Kidney (tissue), 14 donors: ENCODE results near the gene GNG13. TPM values are rescaled to one million over a fixed set of nuclear protein-coding genes. Genes with fewer than 3 reads are reported as not detected.

ENCODE experiments used
- DNase-seq, 5 donors: peaks; one replicate each; pipeline ENCODE4 v3.0.0-alpha.2; 2013 to 2020
- FAIRE-seq: peaks from 2 replicates; lab custom pipeline; 2012; peaks lifted over from hg19 to GRCh38; lab: Jason Lieb, UNC
- H3K27ac ChIP-seq, 2 donors: one replicate each; pipeline ENCODE4 v1.7.0; 2013; ENCODE audit warnings: low read depth in 2 of 2, low read length in 2 of 2, inconsistent platforms in 1 of 2
- H3K27me3 ChIP-seq: one replicate; pipeline ENCODE4 v1.7.1; 2013; ENCODE audit warnings: low read length, inconsistent platforms; ENCODE audit not compliant: control insufficient read depth, insufficient read depth
- H3K36me3 ChIP-seq, 3 donors: one replicate each; pipeline versions ENCODE4 v1.7.0 to v1.7.1; 2013; ENCODE audit warnings: low read length in 3 of 3, control low read depth in 1 of 3, inconsistent platforms in 1 of 3; ENCODE audit not compliant: insufficient read depth in 3 of 3, control insufficient read depth in 2 of 3
- H3K4me1 ChIP-seq, 3 donors: one replicate each; pipeline versions ENCODE4 v1.7.0 to v1.7.1; 2013; ENCODE audit warnings: low read length in 3 of 3, inconsistent platforms in 1 of 3, low read depth in 1 of 3; ENCODE audit not compliant: control insufficient read depth in 2 of 3, insufficient read depth in 2 of 3
- H3K4me3 ChIP-seq, 3 donors: one replicate each; pipeline versions ENCODE4 v1.7.0 to v1.8.1; 2013; ENCODE audit warnings: low read length in 3 of 3, control low read depth in 1 of 3, inconsistent platforms in 1 of 3
- H3K9ac ChIP-seq, 3 donors: one replicate each; pipeline versions ENCODE4 v1.7.0 to v1.7.1; 2013; ENCODE audit warnings: low read length in 3 of 3, control low read depth in 1 of 3, inconsistent platforms in 1 of 3
- H3K9me3 ChIP-seq, 3 donors: one replicate each; pipeline versions ENCODE4 v1.7.0 to v1.7.1; 2013; ENCODE audit warnings: low read length in 3 of 3, control low read depth in 1 of 3, inconsistent platforms in 1 of 3; ENCODE audit not compliant: control insufficient read depth in 2 of 3, insufficient read depth in 1 of 3
- CTCF ChIP-seq: IDR thresholded peaks from 3 replicates; pipeline ENCODE4 v1.5.1; 2012; ENCODE audit warnings: mild to moderate bottlenecking, moderate library complexity, borderline replicate concordance; ENCODE audit not compliant: insufficient read depth; ENCODE audit errors: extremely low read depth
- intact Hi-C: fragments of 100-400 bp; cut with DNase I; formaldehyde crosslinking; loops from one replicate; pipeline ENCODE4 v1.11.1; 2022
- polyA plus RNA-seq: library from polyadenylated mRNA; stranded (reverse); fragments of 350-450 nt; fragmentation: Illumina TruSeq; extraction: RNeasy Lipid Tissue Mini Kit (QIAGEN cat#74804); gene quantifications from one replicate; pipeline ENCODE4 v1.2.3, GENCODE V29; 2014; ENCODE audit warnings: low read depth, low replicate concordance; ENCODE audit not compliant: insufficient read depth
- total RNA-seq: library from RNA; stranded (reverse); fragmentation: NEBNext Ultra II Directional; extraction: Animal tissue kit (Norgen Biotek cat#: 25700); gene quantifications from one replicate; pipeline ENCODE4 v1.2.1, GENCODE V29; 2021
- donor health status: control.
- donor health status: control.
- donor health status: control.
- donor health status: control.
- donor health status: control.
- donor health status: DM: yes; HTN: yes; CAD: no.
- donor health status: Normal renal cell carcinoma (clear cell type).

The GNG13 gene
- total and polyA plus RNA-seq, 2 donors from 2014 or later: not detected

GRCh38 chr16:818592-818991 is 18.1 kb upstream of the GNG13 start:
- Histone ChIP-seq H3K9me3 (peaks cover 0 to 2% (median 0%) of the 10 kb centered on the region in 3 donors), H3K9ac (no peak overlapping the region), H3K27me3 (peaks cover 7% of the 10 kb centered on the region), H3K4me1 (no peaks in the 10 kb centered on the region), H3K4me3 (no peak overlapping the region), H3K27ac (no peak overlapping the region), H3K36me3 (no peaks in the 10 kb centered on the region)
- FAIRE-seq: no peak
- DNase-seq: no peak
- intact Hi-C loops: no loop called here
- no peak for TF ChIP-seq CTCF

GRCh38 chr16:818132-818531 is 17.6 kb upstream of the GNG13 start:
- Histone ChIP-seq H3K27me3 (peaks cover 7% of the 10 kb centered on the region), H3K9me3 (peaks cover 0 to 2% (median 0%) of the 10 kb centered on the region in 3 donors)
- intact Hi-C loops: no loop called here

GRCh38 chr16:817001-817906 is 16.7 kb upstream of the GNG13 start:
- Histone ChIP-seq H3K27ac (no peak overlapping the region), H3K9ac (no peak overlapping the region), H3K36me3 (no peaks in the 10 kb centered on the region), H3K4me1 (no peaks in the 10 kb centered on the region), H3K4me3 (no peak overlapping the region), H3K27me3 (peaks cover 7% of the 10 kb centered on the region), H3K9me3 (peaks cover 0 to 2% (median 0%) of the 10 kb centered on the region in 3 donors)
- TF ChIP-seq CTCF: no peak
- intact Hi-C loops: no loop called here
- DNase-seq (no peak), FAIRE-seq (no peak)

More at GRCh38 chr16:818132-818531, 17.6 kb upstream of the GNG13 start:
- H3K36me3 ChIP-seq: no peaks in the 10 kb centered on the region
- H3K27ac ChIP-seq: no peak overlapping the region
- H3K4me1 ChIP-seq: no peaks in the 10 kb centered on the region
- TF ChIP-seq CTCF: no peak
- DNase-seq: no peak
- no peak overlapping the region for H3K4me3 ChIP-seq
- no peak overlapping the region for H3K9ac ChIP-seq
- FAIRE-seq: no peak
